H9 (cell line): ENCODE data around the gene ASB4. TPM values are rescaled to one million over a fixed set of nuclear protein-coding genes. Genes with fewer than 3 reads are reported as not detected.

Experiments used
- DNase-seq: peaks from one replicate; pipeline ENCODE4 v3.0.0-alpha.2; 2017
- H2AFZ ChIP-seq: one replicate; pipeline ENCODE4 v1.6.1; 2013; ENCODE audit warnings: mild to moderate bottlenecking, low read length, control low read depth, moderate library complexity
- H2AK5ac ChIP-seq: 2 replicates; pipeline ENCODE4 v1.6.1; 2013; ENCODE audit warnings: low read length, control low read depth, mixed read lengths; ENCODE audit not compliant: insufficient read length
- H2BK120ac ChIP-seq: one replicate; pipeline ENCODE4 v1.6.1; 2013; ENCODE audit warnings: low read depth, mild to moderate bottlenecking, low read length, control low read depth, inconsistent platforms; ENCODE audit not compliant: poor library complexity, severe bottlenecking
- H2BK12ac ChIP-seq: 2 replicates; pipeline ENCODE4 v1.6.1; 2013; ENCODE audit warnings: low read length, control low read depth, mixed read lengths, low read depth; ENCODE audit not compliant: insufficient read length
- H2BK15ac ChIP-seq: 2 replicates; pipeline ENCODE4 v1.6.1; 2013; ENCODE audit warnings: low read depth, low read length, control low read depth
- H2BK20ac ChIP-seq: one replicate; pipeline ENCODE4 v1.6.1; 2013; ENCODE audit warnings: low read depth, mild to moderate bottlenecking, low read length, control low read depth, inconsistent platforms; ENCODE audit not compliant: poor library complexity, severe bottlenecking
- H2BK5ac ChIP-seq: 2 replicates; pipeline ENCODE4 v1.6.1; 2013; ENCODE audit warnings: low read length, control low read depth, mixed read lengths; ENCODE audit not compliant: insufficient read length
- H3K14ac ChIP-seq: 2 replicates; pipeline ENCODE4 v1.6.1; 2013; ENCODE audit warnings: low read length, control low read depth; ENCODE audit not compliant: insufficient read depth
- H3K18ac ChIP-seq: 2 replicates; pipeline ENCODE4 v1.6.1; 2013; ENCODE audit warnings: low read depth, mild to moderate bottlenecking, mixed read lengths, low read length, control low read depth; ENCODE audit not compliant: insufficient read length
- H3K23ac ChIP-seq: 2 replicates; pipeline ENCODE4 v1.6.1; 2013; ENCODE audit warnings: low read length, control low read depth, mixed read lengths, low read depth; ENCODE audit not compliant: insufficient read length
- H3K23me2 ChIP-seq: 2 replicates; pipeline ENCODE4 v1.6.1; 2013; ENCODE audit warnings: low read depth, mild to moderate bottlenecking, mixed read lengths, low read length, control low read depth; ENCODE audit not compliant: insufficient read length, poor library complexity, severe bottlenecking
- H3K27ac ChIP-seq: 2 replicates; pipeline ENCODE4 v1.5.1; 2013; ENCODE audit warnings: low read length, control low read depth, mixed read lengths, low read depth; ENCODE audit not compliant: insufficient read length
- H3K27me3 ChIP-seq: 2 replicates; pipeline ENCODE4 v1.6.1; 2013; ENCODE audit warnings: low read length, control low read depth, inconsistent platforms; ENCODE audit not compliant: insufficient read depth
- H3K4ac ChIP-seq: 2 replicates; pipeline ENCODE4 v1.6.1; 2013; ENCODE audit warnings: low read depth, mild to moderate bottlenecking, control low read depth, inconsistent platforms, low read length, moderate library complexity
- H3K4me1 ChIP-seq: 2 replicates; pipeline ENCODE4 v1.6.1; 2013; ENCODE audit warnings: low read length, control low read depth, inconsistent platforms; ENCODE audit not compliant: insufficient read depth
- H3K4me2 ChIP-seq: 2 replicates; pipeline ENCODE4 v1.6.1; 2013; ENCODE audit warnings: low read length, control low read depth, mixed read lengths; ENCODE audit not compliant: insufficient read length, insufficient read depth
- H3K56ac ChIP-seq: 2 replicates; pipeline ENCODE4 v1.6.1; 2013; ENCODE audit warnings: low read depth, mild to moderate bottlenecking, mixed read lengths, low read length, control low read depth; ENCODE audit not compliant: insufficient read length
- H3K79me1 ChIP-seq: 2 replicates; pipeline ENCODE4 v1.6.1; 2013; ENCODE audit warnings: low read depth, mild to moderate bottlenecking, moderate library complexity, low read length, control low read depth, inconsistent platforms; ENCODE audit not compliant: insufficient read depth, poor library complexity, severe bottlenecking
- H3K79me2 ChIP-seq: 2 replicates; pipeline ENCODE4 v1.6.1; 2013; ENCODE audit warnings: low read length, control low read depth, inconsistent platforms; ENCODE audit not compliant: insufficient read depth
- H3K9ac ChIP-seq: 2 replicates; pipeline ENCODE4 v1.6.1; 2013; ENCODE audit warnings: low read length, control low read depth, mixed read lengths; ENCODE audit not compliant: insufficient read length; ENCODE audit errors: extremely low read depth
- H3K9me3 ChIP-seq: one replicate; pipeline ENCODE4 v1.6.1; 2013; ENCODE audit warnings: low read depth, low read length, inconsistent platforms; ENCODE audit not compliant: control insufficient read depth
- H3T11ph ChIP-seq: one replicate; pipeline ENCODE4 v1.6.1; 2013; ENCODE audit warnings: mild to moderate bottlenecking, low read length, control low read depth, inconsistent platforms
- H4K20me1 ChIP-seq: one replicate; pipeline ENCODE4 v1.6.1; 2013; ENCODE audit not compliant: control insufficient read depth, insufficient read length, insufficient read depth
- H4K5ac ChIP-seq: 2 replicates; pipeline ENCODE4 v1.6.1; 2013; ENCODE audit warnings: low read depth, mild to moderate bottlenecking, mixed read lengths, low read length, control low read depth; ENCODE audit not compliant: insufficient read length
- H4K8ac ChIP-seq: replicated peaks from 2 replicates; pipeline ENCODE4 v1.6.1; 2013; ENCODE audit warnings: low read length, control low read depth, mixed read lengths, low read depth; ENCODE audit not compliant: insufficient read length
- H4K91ac ChIP-seq: 2 replicates; pipeline ENCODE4 v1.6.1; 2013; ENCODE audit warnings: low read depth, mild to moderate bottlenecking, moderate library complexity, mixed read lengths, low read length, control low read depth; ENCODE audit not compliant: insufficient read length
- H3K27ac Mint-ChIP-seq, 3 experiments: 2 replicates in 2 of 3; 3 replicates in 1 of 3; pipeline ENCODE4 v1.8.0; 2020 to 2021; ENCODE audit warnings: mixed read lengths in 3 of 3, mild to moderate bottlenecking in 1 of 3, moderate library complexity in 1 of 3
- H3K27me3 Mint-ChIP-seq: 2 replicates; pipeline ENCODE4 v1.8.0; 2021; ENCODE audit warnings: low read depth, mild to moderate bottlenecking, moderate library complexity, mixed read lengths
- H3K36me3 Mint-ChIP-seq, 3 experiments: 2 replicates in 2 of 3; 3 replicates in 1 of 3; pipeline ENCODE4 v1.8.0; 2020 to 2021; ENCODE audit warnings: low read depth in 3 of 3, mixed read lengths in 3 of 3; ENCODE audit not compliant: insufficient read depth in 1 of 3
- H3K4me1 Mint-ChIP-seq, 2 experiments: 2 replicates each; pipeline ENCODE4 v1.8.0; 2020; ENCODE audit warnings: mixed read lengths in 2 of 2
- H3K4me3 Mint-ChIP-seq, 2 experiments: 2 replicates in 1 of 2; 3 replicates in 1 of 2; pipeline ENCODE4 v1.8.0; 2020 to 2021; ENCODE audit warnings: mild to moderate bottlenecking in 2 of 2, mixed read lengths in 2 of 2, moderate library complexity in 1 of 2
- H3K9me3 Mint-ChIP-seq, 2 experiments: 2 replicates in 1 of 2; 3 replicates in 1 of 2; pipeline ENCODE4 v1.8.0; 2020; ENCODE audit warnings: mild to moderate bottlenecking in 2 of 2, mixed read lengths in 2 of 2, moderate library complexity in 1 of 2
- total RNA-seq: library from RNA; stranded (reverse); gene quantifications from 2 replicates; pipeline ENCODE4 v1.2.1, GENCODE V29; 2021
- TF ChIP-seq, protein P1 (sequence below): fragments of 200-600 bp; sonication (generic); conservative IDR thresholded peaks from 3 replicates; pipeline ENCODE4 v1.8.0; 2021; ENCODE audit warnings: antibody characterized with exemption, mild to moderate bottlenecking

Gene ASB4
- total RNA-seq, 1 experiment from 2014 or later: not detected

DNA sequence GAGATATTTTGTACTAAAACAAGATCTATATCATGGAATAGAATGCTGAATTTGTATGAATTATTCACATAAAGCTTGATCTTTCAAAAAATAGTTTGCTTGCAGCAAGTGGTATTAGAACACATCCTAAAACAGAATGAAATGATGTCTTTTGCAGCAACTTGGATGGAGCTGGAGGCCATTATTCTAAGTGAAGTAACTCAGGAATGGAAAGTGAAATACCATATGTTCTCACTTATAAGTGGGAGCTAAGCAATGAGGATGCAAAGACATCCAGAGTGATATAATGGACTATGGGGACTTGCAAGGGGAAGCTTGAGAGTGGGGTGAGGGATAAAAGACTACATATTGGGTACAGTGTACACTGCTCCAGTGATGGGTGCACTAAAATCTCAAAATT lies 53.7 kb downstream of the ASB4 start:
- no peaks in the 10 kb centered on the region for H3K36me3 Mint-ChIP-seq
- H2AFZ ChIP-seq: no peak overlapping the region
- no peak overlapping the region for H3K4me2 ChIP-seq

More for the DNA sequence above, 53.7 kb downstream of the ASB4 start:
- no peaks in the 10 kb centered on the region for H3K4me1 ChIP-seq
- no peak overlapping the region for H3K14ac ChIP-seq
- H2BK120ac ChIP-seq: no peak overlapping the region
- H3K18ac ChIP-seq: no peak overlapping the region
- H4K8ac ChIP-seq: no peak overlapping the region
- no peak overlapping the region for H4K5ac ChIP-seq
- Mint-ChIP-seq H3K27me3 (peaks cover 12% of the 10 kb centered on the region), H3K27ac (no peak overlapping the region), H3K9me3 (no peaks in the 10 kb centered on the region), H3K4me1 (no peaks in the 10 kb centered on the region), H3K4me3 (no peak overlapping the region)
- no peaks in the 10 kb centered on the region for H3K23me2 ChIP-seq
- H3K79me2 ChIP-seq: no peaks in the 10 kb centered on the region
- H2BK15ac ChIP-seq: no peak overlapping the region
- H3K9me3 ChIP-seq: no peaks in the 10 kb centered on the region
- no peak overlapping the region for H2BK12ac ChIP-seq
- no peak overlapping the region for H3T11ph ChIP-seq
- TF ChIP-seq, protein P1, sequence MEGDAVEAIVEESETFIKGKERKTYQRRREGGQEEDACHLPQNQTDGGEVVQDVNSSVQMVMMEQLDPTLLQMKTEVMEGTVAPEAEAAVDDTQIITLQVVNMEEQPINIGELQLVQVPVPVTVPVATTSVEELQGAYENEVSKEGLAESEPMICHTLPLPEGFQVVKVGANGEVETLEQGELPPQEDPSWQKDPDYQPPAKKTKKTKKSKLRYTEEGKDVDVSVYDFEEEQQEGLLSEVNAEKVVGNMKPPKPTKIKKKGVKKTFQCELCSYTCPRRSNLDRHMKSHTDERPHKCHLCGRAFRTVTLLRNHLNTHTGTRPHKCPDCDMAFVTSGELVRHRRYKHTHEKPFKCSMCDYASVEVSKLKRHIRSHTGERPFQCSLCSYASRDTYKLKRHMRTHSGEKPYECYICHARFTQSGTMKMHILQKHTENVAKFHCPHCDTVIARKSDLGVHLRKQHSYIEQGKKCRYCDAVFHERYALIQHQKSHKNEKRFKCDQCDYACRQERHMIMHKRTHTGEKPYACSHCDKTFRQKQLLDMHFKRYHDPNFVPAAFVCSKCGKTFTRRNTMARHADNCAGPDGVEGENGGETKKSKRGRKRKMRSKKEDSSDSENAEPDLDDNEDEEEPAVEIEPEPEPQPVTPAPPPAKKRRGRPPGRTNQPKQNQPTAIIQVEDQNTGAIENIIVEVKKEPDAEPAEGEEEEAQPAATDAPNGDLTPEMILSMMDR: no peak
- H4K20me1 ChIP-seq: no peaks in the 10 kb centered on the region
- no peak overlapping the region for H3K23ac ChIP-seq
- H4K91ac ChIP-seq: no peak overlapping the region
- H2AK5ac ChIP-seq: no peak overlapping the region
- H2BK5ac ChIP-seq: no peak overlapping the region
- no peaks in the 10 kb centered on the region for H3K79me1 ChIP-seq
- H2BK20ac ChIP-seq: no peak overlapping the region
- DNase-seq: no peak
- H3K9ac ChIP-seq: no peak overlapping the region
- no peaks in the 10 kb centered on the region for H3K27me3 ChIP-seq
- no peak overlapping the region for H3K27ac ChIP-seq
- H3K4ac ChIP-seq: no peak overlapping the region
- no peak overlapping the region for H3K56ac ChIP-seq
